Activated T-helper 1 cell treated with anti-CD3 and anti-CD28 coated beads, Interleukin-12 subunit alpha, Interleukin-12 subunit beta, Interleukin-2, Interleukin-4 antibody, amounts not matched to agents 30 ng/mL and 10 ng/mL and 1 ng/mL, durations not matched to agents 14 hours and 24 hours and 36 hours (primary cell): Measurements from ENCODE around the gene RYR3. TPM values are rescaled to one million over a fixed set of nuclear protein-coding genes. Genes with fewer than 3 reads are reported as not detected.
"Not testable (repeated sequence)": the region's sequence is repeated elsewhere in the genome, so short reads cannot be mapped to it uniquely, and the experiment has no call there.

ENCODE experiments used
- DNase-seq: peaks from one replicate; pipeline ENCODE4 v3.0.0; 2021; ENCODE audit warnings: low spot score
- H3K27ac Mint-ChIP-seq: one replicate; pipeline ENCODE4 v1.8.0; 2021; ENCODE audit warnings: mild to moderate bottlenecking, mixed read lengths
- H3K27me3 Mint-ChIP-seq: one replicate; pipeline ENCODE4 v1.8.0; 2022; ENCODE audit warnings: mild to moderate bottlenecking, moderate library complexity, mixed read lengths; ENCODE audit not compliant: insufficient read depth
- H3K36me3 Mint-ChIP-seq: one replicate; pipeline ENCODE4 v1.8.0; 2021; ENCODE audit warnings: low read depth, mixed read lengths
- H3K4me1 Mint-ChIP-seq: one replicate; pipeline ENCODE4 v1.8.0; 2021; ENCODE audit warnings: low read depth, mixed read lengths
- H3K4me3 Mint-ChIP-seq: one replicate; pipeline ENCODE4 v1.8.0; 2021; ENCODE audit warnings: mild to moderate bottlenecking, moderate library complexity, mixed read lengths
- H3K9me3 Mint-ChIP-seq: one replicate; pipeline ENCODE4 v1.8.0; 2021; ENCODE audit warnings: mixed read lengths
- intact Hi-C: fragments of 100-400 bp; cut with micrococcal nuclease; formaldehyde crosslinking; loops from one replicate; pipeline ENCODE4 v1.15.1; 2024
- total RNA-seq: library from RNA; stranded (reverse); gene quantifications from 2 replicates; pipeline ENCODE4 v1.2.3, GENCODE V29; 2022

Gene RYR3
- total RNA-seq, 1 donor from 2014 or later: not detected

DNA sequence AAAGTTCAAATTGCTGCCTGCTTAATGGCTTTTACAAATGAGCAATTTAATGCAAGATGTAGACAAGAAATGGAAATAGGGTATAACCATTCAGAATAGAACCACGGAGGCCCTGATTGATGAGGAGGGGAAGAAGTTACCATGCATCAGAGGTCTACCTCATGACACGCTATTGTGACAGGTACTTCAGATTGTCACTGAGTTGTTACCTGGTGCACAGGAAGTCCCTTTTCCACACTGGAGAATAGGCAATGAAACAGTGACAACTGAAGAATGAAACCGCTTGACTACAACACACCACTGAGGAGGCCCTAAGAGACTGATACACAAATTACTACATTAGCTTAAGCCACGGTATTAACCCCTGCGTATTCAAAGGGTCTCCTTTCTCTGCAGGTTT, 251.2 kb downstream of the RYR3 start:
- Mint-ChIP-seq H3K4me3 (no peak overlapping the region), H3K9me3 (no peaks in the 10 kb centered on the region), H3K27me3 (no peaks in the 10 kb centered on the region), H3K36me3 (no peaks in the 10 kb centered on the region), H3K27ac (no peak overlapping the region), H3K4me1 (no peaks in the 10 kb centered on the region)
- intact Hi-C loops: no loop called here
- no peak for DNase-seq

DNA sequence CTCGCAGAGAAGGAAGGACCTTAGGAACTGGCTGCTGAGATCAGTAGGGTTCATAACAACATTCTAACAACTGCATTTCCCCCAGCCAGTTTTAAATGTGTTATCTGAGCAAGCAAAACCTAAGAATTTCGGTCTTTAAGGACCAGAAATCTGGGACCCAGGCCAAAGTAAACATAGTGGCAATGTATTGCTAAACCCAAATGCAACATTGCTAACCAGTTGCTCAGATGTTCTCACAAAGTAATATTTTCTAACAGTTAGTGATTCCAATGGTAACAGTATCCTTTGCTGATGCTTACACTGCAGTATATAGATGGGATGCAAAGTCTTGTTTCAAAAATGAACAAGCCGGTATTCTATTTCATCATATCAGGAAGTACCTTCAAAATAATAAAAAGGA, 254.3 kb downstream of the RYR3 start:
- intact Hi-C loops: no loop called here
- DNase-seq: no peak
- Mint-ChIP-seq H3K27ac (no peak overlapping the region), H3K27me3 (no peaks in the 10 kb centered on the region), H3K4me1 (no peaks in the 10 kb centered on the region), H3K4me3 (no peak overlapping the region), H3K36me3 (no peaks in the 10 kb centered on the region), H3K9me3 (no peaks in the 10 kb centered on the region)

DNA sequence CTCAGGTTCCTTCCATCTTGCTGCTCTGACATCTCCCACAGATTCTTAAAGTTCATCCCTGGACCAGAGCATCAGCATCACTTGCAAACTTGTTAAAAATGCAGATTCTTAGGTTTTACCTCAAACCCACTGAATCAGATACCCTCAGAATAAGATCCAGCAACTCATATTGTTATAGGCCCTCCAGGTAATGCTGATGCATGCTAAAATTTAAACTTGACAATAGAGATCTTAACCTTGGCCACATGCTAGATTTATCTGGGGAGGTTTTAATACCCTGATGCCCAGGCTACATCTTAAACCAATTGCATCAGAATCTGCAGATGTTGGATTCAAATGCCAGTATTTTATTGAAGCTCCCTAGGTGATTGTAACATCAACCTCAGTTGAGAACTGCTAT, 256.9 kb downstream of the RYR3 start:
- intact Hi-C loops: no loop called here
- no peak for DNase-seq
- Mint-ChIP-seq H3K4me3 (no peak overlapping the region), H3K27ac (no peak overlapping the region), H3K4me1 (no peaks in the 10 kb centered on the region), H3K9me3 (no peaks in the 10 kb centered on the region), H3K36me3 (no peaks in the 10 kb centered on the region), H3K27me3 (no peaks in the 10 kb centered on the region)

DNA sequence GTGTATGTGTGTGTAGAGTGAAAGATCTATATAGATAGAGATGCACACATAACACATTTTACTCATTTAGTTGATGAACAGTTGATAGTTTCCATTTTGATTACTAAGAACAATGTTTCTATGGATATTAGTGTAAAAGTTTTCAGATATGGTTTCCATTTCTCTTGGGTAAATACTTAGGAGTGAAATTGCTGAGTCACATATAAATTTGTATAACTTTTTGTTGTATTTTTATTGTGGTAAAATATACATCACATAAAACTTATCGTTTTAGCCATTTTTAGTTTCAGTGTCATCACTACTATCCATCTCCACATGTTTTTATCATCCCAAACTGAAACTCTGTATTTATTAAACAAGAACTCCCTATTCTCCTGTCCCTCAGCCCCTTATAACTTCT, 258.3 kb downstream of the RYR3 start:
- Mint-ChIP-seq H3K27ac (no peak overlapping the region), H3K36me3 (no peaks in the 10 kb centered on the region), H3K9me3 (no peaks in the 10 kb centered on the region), H3K4me3 (no peak overlapping the region), H3K4me1 (no peaks in the 10 kb centered on the region), H3K27me3 (no peaks in the 10 kb centered on the region)
- intact Hi-C loops: no loop called here
- no peak for DNase-seq

DNA sequence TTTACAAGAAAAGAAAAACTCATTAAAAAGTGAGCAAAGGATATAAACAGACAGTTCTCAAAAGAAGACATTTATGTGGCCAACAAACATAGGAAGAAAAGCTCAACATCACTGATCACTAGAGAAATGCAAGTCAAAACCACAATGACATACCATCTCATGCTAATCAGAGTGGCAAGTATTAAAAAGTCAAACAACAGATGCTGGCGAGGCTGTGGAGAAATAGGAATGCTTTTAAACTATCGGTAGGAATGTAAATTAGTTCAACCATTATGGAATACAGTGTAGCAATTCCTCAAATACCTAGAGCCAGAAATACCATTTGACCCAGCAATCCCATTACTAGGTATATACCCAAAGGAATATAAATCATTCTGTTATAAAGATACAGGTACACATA, 267.1 kb downstream of the RYR3 start:
- DNase-seq, H3K4me3 Mint-ChIP-seq, H3K36me3 Mint-ChIP-seq, H3K9me3 Mint-ChIP-seq, H3K4me1 Mint-ChIP-seq, H3K27ac Mint-ChIP-seq, intact Hi-C loops, H3K27me3 Mint-ChIP-seq: not testable (repeated sequence)

DNA sequence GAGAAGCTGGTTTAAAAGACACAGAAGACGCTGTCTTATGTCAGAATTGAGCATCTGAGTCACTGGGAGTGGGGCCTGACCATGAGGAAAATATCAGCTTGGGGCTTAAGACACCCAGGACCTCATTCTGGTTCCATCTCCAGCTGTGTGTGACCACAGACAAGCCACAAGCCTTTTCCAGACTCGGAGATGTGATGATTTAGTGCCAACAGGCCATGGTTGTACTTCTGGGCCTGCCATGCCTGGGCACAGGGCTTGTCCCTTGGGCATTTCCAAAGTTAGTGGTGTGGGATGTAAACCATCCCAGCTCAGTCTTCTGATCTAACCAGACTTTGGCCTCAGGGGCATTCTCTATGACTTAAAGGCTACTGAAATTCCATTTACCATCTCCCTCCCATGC, 269.8 kb downstream of the RYR3 start:
- peaks cover 5% of the 10 kb centered on the region for H3K27me3 Mint-ChIP-seq
- no peaks in the 10 kb centered on the region for H3K4me1 Mint-ChIP-seq
- H3K27ac Mint-ChIP-seq: no peak overlapping the region
- no peaks in the 10 kb centered on the region for H3K36me3 Mint-ChIP-seq
- H3K4me3 Mint-ChIP-seq: no peak overlapping the region
- no peaks in the 10 kb centered on the region for H3K9me3 Mint-ChIP-seq
- intact Hi-C loops: no loop called here
- no peak for DNase-seq

DNA sequence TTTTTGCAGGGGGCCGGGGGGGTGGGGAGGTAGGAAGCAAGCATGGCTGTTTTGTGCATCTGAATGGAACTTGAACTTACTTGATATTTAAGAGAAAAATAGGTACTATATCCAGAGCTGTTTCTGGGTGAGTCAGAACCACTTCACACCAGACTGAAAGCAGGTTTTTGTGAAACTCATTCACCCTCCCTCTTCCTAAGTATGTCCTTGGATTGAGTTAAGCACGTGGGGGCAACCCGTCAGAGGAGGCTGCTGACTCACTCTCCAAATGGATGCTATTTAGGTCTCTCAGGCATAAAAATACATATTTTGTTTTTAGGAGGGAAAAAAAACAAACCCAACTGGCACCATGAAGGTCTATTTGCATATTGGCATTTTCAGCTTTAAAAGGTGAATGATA, 270.3 kb downstream of the RYR3 start:
- Mint-ChIP-seq H3K27ac (no peak overlapping the region), H3K27me3 (peaks cover 5% of the 10 kb centered on the region), H3K4me3 (no peak overlapping the region), H3K36me3 (no peaks in the 10 kb centered on the region), H3K4me1 (no peaks in the 10 kb centered on the region), H3K9me3 (no peaks in the 10 kb centered on the region)
- intact Hi-C loops: no loop called here
- DNase-seq: no peak

DNA sequence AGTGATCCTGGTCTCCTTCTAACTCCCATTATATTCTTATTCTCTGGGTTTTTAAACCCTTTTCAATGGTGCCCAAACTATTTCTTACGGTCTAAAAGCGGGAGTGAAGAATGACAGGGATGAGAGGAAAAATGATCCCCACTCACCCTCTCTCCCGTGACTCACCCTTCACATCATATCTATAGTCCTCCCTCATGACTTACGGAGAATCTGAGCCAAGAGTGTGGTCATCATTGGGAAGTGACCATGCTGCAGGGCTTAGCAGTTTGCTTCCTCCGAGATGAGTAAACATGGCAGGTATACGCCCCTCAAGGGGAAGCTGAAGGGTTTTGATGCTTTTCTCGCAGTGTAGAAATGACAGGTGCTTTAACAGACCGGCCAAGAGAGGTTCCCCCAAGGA, 274.0 kb downstream of the RYR3 start:
- Mint-ChIP-seq H3K36me3 (no peaks in the 10 kb centered on the region), H3K9me3 (no peaks in the 10 kb centered on the region), H3K27ac (no peak overlapping the region), H3K4me3 (no peak overlapping the region), H3K27me3 (peaks cover 1% of the 10 kb centered on the region), H3K4me1 (no peaks in the 10 kb centered on the region)
- DNase-seq: no peak
- intact Hi-C loops: no loop called here

DNA sequence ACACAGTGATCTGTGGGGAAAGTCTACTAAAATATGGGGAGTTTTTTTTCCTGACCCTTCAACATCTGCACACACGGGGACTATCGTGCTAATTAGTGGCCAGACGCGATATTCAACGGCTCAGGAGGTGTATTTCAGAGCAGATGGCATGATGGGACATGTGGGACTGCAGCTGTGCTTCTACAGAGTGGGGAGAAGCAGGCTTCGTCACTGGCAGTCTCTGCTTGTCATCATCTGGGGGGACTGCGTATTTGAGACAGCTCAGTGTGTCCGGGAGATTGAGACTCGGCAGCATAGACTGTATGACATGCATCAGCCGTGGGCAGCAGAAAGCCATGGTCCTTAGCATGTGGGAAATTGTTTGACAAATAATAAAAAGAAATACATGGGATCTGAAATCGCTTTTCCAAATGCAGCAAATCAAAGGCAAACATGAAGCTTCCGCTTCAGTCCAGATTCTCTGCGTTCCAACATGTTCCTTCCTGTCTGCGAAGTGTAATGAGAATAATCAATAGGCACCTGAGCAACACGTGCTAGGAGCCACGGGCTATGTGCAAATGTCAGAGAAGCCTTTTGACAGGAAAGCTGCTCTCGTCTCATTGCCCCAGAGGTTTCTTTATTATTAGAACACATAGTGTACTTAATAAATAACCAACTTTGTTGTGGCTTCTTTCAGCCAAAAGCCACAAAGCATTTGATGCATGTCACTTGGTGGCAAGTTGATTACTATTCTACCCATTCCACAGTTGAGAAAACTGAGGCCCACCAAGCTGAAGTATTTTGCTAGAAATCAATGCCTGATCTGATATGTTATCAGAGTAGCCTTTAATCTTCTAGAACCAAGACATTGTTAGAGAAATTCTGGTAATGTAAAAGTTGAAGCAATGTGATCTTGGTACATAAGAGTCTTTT, 276.3 kb downstream of the RYR3 start:
- Mint-ChIP-seq H3K4me3 (no peak overlapping the region), H3K4me1 (no peaks in the 10 kb centered on the region), H3K27me3 (no peaks in the 10 kb centered on the region), H3K27ac (no peak overlapping the region), H3K9me3 (no peaks in the 10 kb centered on the region), H3K36me3 (no peaks in the 10 kb centered on the region)
- intact Hi-C loops: no loop called here
- no peak for DNase-seq

DNA sequence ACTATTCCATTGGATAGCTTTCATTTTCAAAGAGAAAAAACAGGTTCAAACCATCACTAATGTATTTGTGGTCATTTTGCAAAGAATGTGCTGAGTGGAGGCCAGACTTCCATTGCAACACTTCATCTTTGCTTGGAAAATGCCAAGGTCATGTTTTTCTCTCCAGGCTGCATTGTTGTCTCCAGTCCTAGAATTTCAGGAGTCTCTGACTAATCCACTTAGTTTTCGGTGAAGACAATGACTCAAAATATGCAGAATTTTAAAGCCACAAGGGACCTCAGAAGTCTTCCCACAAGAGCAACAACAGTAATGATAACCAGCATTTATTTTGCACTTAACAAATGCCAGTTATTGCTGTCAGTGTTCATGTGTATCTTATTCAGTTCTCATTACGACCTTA, 277.0 kb downstream of the RYR3 start:
- intact Hi-C loops: no loop called here
- no peak for DNase-seq
- H3K9me3 Mint-ChIP-seq: no peaks in the 10 kb centered on the region
- no peaks in the 10 kb centered on the region for H3K4me1 Mint-ChIP-seq
- H3K4me3 Mint-ChIP-seq: no peak overlapping the region
- H3K36me3 Mint-ChIP-seq: no peaks in the 10 kb centered on the region
- no peaks in the 10 kb centered on the region for H3K27me3 Mint-ChIP-seq
- H3K27ac Mint-ChIP-seq: no peak overlapping the region

DNA sequence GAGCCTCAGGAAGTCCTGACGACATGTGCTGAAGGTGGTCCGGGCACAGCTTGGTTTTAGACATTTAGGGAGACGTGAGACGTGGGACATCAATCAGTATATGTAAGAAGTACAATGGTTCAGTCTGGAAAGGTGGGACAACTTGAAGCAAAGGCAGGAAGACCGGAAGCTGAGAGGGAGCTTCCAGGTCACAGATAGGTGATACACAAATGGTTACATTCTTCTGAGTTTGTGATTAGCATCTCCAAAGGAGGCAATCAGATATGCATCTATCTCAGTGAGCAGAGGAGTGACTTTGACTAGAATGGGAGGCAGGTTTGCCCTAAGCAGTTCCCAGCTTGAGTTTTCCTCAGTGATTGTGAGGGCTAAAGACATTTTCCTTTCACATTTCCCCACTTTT, 282.1 kb downstream of the RYR3 start:
- no peaks in the 10 kb centered on the region for H3K36me3 Mint-ChIP-seq
- no peaks in the 10 kb centered on the region for H3K27me3 Mint-ChIP-seq
- intact Hi-C loops: no loop called here
- H3K4me1 Mint-ChIP-seq: no peaks in the 10 kb centered on the region
- H3K27ac Mint-ChIP-seq: no peak overlapping the region
- H3K4me3 Mint-ChIP-seq: no peak overlapping the region
- DNase-seq: no peak
- H3K9me3 Mint-ChIP-seq: no peaks in the 10 kb centered on the region

DNA sequence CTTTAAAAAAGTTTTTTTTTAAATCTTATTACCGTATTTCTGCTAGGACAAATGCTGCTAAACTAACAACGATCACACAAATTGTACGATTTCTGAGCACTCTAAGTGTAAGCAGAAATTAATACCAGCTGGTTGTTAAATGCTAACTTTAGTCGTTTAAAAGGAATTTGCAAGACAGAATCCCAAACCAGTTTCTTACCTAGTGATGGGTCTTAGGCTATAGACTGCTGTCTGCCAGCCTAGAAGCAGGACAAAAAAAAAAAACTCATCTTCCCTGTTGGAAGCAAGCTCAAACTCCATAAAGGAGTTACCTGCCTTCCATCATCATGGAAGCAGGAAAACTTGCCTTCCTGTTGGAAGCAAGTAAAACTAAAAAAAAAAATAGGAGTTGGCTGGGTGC, 287.6 kb downstream of the RYR3 start:
- not testable (repeated sequence) for DNase-seq, H3K36me3 Mint-ChIP-seq, H3K27me3 Mint-ChIP-seq

DNA sequence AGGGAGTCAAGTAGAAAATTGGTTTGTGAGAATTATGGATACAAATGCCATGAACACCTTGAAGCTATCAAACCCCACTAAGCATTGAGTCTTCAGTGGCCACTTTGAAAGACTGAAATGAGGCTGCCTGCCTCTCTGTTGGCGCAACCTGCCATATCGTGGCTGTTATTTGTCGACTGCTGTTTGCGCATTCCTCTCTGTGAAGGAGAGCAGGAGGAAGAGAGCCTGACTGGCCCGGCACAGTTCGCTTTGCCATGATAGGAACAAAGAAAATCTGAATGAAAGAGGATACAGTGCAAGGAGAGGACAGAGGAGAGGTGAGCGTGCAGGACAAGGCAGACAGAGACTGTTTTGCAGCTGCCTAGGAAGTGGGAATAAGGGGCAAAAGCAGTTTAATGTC, 289.4 kb downstream of the RYR3 start:
- Mint-ChIP-seq H3K4me1 (no peaks in the 10 kb centered on the region), H3K27ac (no peak overlapping the region), H3K36me3 (no peaks in the 10 kb centered on the region), H3K4me3 (no peak overlapping the region), H3K9me3 (no peaks in the 10 kb centered on the region), H3K27me3 (no peaks in the 10 kb centered on the region)
- intact Hi-C loops: no loop called here
- no peak for DNase-seq

More for the DNA sequence above, 287.6 kb downstream of the RYR3 start:
- intact Hi-C loops, H3K27ac Mint-ChIP-seq, H3K4me3 Mint-ChIP-seq, H3K9me3 Mint-ChIP-seq, H3K4me1 Mint-ChIP-seq: not testable (repeated sequence)

DNA sequence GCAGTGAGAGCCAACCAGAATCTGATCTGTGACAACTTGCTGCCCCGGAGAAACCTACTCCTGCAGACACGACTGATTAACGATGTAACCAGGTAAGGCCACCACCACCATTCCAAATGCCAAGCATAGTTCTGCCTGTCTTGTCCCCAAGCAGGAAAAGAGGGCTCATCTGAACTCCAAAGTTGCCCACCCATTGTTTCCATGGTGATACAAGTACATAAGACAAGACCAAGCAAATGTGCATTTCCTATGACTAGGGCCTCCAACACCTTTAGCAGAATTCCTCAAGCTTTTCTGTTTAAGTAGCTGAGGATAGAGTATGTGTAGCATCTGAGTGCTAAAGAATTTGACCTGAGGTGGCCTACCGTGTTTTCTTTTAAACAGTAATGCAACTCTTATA, 290.7 kb downstream of the RYR3 start:
- intact Hi-C loops: no loop called here
- no peaks in the 10 kb centered on the region for H3K36me3 Mint-ChIP-seq
- no peak overlapping the region for H3K27ac Mint-ChIP-seq
- no peak for DNase-seq
- H3K4me3 Mint-ChIP-seq: no peak overlapping the region
- no peaks in the 10 kb centered on the region for H3K4me1 Mint-ChIP-seq
- no peaks in the 10 kb centered on the region for H3K9me3 Mint-ChIP-seq
- no peaks in the 10 kb centered on the region for H3K27me3 Mint-ChIP-seq
